Measurements from ENCODE around the gene RABAC1.

DNA sequence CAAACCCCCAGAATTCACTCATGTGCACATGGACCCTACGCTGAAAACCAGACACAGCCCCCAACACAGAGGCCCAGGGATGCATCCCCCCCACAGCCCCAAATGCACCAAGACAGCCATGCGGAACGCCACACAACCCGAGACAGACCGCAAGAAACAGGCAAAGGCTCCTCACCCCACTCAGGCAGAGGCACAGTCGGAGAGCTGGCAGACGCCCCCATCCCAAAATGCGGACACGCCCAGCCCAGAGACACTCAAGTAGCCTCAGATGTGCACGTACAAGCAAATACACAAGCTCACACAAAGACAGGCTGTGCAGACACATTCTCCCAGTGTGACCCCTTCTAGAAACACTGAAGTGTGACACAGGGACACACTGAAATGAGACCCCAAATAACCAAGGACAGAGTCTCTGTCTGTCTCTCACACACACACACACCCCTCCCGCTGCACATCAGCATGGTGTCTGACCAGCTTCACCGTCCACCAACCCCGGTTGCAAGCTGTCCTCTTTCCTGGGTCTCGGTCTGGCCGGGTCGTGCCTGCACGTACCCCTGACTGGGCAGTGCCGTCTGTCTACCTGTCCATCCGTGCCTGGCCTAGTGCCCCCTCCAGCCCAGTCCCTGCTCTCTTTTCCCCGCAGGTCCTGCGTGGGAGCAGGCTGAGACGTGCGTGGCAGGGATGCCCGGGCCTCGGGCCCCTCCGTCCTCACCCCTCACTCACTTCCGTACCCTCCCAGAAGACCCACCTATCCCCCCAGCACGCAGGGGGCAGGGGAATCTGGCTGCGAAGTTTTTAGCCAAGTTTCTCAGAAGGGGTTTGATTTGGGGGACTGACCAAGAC, 47.0 kb downstream of the RABAC1 start:
- TF ChIP-seq, protein P1, sequence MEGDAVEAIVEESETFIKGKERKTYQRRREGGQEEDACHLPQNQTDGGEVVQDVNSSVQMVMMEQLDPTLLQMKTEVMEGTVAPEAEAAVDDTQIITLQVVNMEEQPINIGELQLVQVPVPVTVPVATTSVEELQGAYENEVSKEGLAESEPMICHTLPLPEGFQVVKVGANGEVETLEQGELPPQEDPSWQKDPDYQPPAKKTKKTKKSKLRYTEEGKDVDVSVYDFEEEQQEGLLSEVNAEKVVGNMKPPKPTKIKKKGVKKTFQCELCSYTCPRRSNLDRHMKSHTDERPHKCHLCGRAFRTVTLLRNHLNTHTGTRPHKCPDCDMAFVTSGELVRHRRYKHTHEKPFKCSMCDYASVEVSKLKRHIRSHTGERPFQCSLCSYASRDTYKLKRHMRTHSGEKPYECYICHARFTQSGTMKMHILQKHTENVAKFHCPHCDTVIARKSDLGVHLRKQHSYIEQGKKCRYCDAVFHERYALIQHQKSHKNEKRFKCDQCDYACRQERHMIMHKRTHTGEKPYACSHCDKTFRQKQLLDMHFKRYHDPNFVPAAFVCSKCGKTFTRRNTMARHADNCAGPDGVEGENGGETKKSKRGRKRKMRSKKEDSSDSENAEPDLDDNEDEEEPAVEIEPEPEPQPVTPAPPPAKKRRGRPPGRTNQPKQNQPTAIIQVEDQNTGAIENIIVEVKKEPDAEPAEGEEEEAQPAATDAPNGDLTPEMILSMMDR (IDR thresholded peaks at IDR 0.05), result no peak
- TF ChIP-seq POLR2A (IDR thresholded peaks at IDR 0.05), result no peak
